NCI-H774 (cell line): ENCODE results near the gene PLAU.
A peak's percentile ranks its signal among the peaks of the same experiment; 100 is the strongest.

Source experiments
- DNase-seq: peaks from one replicate; lab custom pipeline; 2025; lab: John Stamatoyannopoulos, UW

The PLAU gene

DNA sequence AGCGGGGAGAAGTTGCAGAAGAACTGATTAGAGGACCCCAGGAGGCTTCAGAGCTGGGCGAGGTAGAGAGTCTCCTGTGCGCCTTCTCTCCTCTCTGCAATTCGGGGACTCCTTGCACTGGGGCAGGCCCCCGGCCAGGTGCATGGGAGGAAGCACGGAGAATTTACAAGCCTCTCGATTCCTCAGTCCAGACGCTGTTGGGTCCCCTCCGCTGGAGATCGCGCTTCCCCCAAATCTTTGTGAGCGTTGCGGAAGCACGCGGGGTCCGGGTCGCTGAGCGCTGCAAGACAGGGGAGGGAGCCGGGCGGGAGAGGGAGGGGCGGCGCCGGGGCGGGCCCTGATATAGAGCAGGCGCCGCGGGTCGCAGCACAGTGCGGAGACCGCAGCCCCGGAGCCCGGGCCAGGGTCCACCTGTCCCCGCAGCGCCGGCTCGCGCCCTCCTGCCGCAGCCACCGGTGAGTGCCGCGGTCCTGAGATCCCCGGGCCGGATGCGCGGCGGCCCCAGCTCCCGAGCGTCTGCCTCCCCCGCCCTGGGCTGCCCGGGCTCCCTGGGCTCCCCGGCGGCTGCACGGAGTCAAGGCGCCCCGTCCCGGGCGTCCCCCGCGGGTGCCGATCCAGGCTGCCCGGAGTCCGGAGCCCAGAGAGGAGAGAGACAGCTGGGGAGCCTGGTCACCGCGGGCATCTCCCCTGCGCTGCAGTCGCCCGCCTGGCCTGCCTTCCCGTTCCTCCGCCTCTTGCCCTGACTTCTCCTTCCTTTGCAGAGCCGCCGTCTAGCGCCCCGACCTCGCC lies at the start of gene PLAU:
TSS of gene PLAU (plus strand) at position 369 of the 789 bp plus-strand sequence. CDS start 424 bp downstream, outside the sequence.
- DNase-seq, result no peak

GRCh38 chr10:73862011-73862410 lies 48.9 kb upstream of the PLAU start:
- DNase-seq, result no peak

DNA sequence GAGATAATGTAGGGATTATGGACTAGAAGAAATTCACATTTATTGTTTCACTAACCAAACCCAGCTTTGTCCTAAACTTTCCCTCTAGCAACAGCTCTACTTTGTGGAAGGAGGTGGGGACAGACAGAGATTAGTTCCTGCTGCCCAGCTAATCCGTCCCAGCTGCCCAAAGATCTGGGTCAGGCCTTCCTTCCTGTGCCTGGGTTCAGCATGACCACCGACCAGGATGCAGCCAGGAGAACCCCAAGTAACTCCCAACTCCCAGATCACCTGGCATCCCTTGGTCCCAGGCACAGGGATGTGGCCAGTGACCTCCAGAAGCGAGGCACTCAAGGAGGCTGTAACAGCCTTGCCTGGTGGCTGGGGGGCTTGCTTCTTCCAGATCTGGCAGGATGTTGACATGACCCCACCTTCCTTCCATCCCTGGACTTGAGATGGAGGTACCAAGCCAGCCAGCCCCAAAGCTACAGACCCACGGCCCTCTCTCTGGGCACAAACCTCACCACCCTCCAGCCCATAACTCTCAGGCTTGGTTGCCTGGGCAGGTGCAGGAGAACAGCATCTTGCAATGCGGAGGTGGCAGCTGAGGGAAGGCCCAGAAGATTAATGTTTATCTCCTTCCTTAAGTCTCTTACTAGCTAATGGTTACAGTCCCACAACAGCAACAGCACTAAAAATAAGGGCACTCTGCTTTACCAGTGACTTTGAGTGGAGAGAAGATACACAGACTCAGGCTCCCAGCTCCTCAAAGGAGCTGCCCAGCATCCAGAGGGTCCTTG lies 47.7 kb upstream of the PLAU start:
- DNase-seq, result no peak

DNA sequence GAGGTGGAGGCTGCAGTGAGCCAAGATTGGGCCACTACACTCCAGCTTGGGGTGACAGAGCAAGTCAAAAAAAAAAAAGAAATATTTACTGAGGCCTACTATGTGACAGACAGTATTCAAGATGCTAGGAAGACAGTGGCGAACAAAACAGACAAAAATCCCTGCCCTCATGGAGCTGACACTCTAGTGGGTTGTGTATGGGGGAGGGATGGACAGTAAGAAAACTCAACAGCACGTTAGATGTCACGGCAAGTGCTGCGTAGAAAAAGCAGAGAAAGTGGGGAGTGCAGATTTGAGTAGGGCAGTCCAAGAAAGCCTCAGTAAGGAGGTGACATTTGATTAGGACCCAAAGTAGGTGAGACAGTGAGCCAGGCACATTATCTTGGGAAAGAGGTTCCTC lies 46.7 kb upstream of the PLAU start:
- DNase-seq, result no peak

- no peak for DNase-seq
Observed at GRCh38 chr10:73865107-73865458, 45.8 kb upstream of the PLAU start.

DNA sequence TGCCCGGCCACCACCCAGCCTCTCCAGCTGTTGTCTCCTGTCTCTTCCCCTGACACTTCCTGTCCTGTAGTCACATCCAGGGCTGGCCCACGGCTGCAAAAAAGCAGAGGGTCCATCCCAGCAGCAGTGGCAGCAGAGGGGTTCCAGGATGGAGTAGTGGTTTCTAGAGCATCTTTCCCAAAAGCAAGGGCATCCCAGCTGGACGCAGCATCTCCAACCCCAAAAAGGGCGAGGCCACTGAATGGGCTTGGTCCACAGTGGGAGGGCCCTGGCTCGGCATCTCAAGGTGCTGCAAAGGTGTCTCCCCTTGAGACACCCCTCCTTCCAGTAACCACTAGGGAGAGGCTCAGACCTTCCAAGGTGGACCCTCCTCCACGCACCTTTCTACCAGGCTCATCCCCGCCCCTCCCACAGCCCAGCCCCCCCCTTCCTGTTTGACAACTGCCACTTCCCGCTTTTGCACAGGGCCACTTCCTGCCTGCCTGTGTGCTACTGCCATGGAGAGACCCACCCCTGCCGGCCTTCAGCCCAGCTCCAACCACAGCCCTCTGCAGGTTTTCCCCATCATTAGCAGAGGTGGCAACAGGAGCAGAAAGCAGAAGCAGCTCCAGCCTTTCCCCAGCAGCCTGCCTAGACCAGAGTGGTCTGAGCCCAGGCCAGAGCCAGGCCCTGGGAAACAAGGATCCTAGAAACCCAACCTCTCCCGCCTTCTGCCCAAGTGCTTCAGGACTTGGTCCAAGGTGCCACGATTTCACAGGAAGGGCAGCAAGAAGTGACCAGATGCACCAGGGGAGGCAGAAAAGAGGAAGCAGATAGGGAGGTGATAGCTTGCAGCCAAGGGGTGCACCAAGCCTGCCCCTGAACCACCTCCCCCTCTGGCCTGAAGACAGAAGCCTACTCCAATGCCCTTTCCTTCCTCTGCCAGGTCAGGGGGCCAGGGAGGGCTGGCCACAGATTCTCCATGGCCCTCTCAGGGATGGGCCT lies 45.2 kb upstream of the PLAU start:
- DNase-seq, result no peak

DNA sequence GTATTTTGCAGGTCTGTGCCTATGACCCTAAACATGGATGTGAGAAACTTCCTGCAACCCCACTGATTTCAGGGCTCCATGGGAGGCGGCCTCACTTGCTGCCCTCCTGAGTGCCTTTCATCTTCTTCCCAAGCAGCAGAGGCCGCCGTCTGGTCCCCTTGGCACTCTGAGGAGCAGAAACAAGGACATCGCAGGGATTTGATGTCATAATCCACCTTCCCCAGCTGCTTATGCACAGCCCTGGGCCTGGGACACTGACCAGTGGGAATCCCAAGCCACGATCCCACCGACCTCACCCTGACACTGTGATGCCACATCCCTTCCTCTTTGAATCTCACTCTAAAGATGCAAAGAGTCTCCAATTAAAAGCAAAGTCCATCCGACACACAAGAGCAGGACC lies 44.3 kb upstream of the PLAU start:
- no peak for DNase-seq

GRCh38 chr10:73867126-73867807 lies 43.7 kb upstream of the PLAU start:
- DNase-seq, result no peak

- no peak for DNase-seq
Observed at GRCh38 chr10:73867871-73868631, 42.9 kb upstream of the PLAU start.

DNA sequence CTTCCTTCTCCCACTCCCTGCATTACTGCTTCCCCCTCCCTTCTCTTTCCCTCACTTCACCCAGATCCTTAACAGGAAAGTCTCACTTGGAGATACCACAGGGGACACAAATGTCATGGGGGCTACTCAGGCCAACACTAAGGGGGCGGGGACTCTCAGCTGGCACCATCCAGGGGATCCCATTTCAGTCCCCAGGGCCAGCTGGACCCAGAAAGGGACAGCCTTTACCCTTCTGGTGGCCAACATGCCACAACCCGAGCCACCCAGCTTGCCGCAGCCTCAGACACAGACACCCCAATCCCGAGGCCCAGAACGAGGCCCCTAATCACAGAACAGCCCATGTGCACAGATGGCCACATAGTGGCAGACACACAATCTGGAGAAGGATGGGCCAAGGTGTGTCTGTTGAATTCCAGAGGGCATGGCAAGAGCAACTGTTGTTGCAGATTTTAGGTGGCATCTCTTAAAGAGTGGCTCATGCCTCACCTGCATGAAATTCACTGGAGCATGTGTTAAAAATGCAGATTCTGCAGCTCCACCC lies 42.2 kb upstream of the PLAU start:
- DNase-seq, result no peak

DNA sequence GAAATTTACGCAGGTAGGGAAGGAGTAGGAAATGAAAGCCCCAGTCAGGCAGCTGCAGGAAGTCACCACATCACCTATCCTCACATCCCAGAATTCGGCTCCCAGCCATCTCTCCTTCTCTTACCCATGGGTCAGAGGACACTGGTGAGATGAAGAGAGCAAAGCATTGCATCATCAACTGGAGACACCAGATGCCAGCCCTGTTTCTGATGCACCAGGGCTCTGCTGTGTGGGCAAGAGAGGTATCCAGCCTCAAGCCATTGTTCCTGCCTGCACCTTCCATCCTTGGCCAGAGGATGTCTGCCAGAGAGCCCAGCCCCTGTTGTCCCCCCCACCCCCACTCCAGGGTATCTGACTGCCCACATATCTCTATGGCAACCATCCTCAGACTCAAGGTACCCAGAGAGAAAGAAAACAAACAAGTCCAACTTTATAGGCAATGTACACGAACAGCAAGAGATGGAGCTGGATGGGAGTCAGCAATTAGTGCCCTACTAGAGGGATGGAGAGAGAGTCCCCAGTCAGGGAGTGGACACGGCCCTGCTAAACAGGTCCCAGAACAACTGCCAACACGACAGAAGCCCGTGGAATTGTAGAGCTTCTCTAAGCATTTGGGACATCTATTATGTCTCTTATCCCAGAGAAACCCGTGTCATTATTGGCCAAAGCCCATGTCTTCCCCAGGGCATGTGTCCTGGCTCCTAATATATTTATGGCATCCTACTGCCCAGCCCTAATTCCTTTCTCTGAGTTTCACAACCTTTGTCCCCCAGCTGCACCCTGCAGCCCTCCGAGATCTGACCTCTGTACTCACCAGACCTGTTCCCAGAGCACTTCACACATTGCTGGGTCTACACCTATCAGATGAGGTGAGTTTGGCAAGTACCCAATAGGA lies 39.4 kb upstream of the PLAU start:
- no peak for DNase-seq

- DNase-seq, result no peak
Observed at GRCh38 chr10:73872190-73872710, 38.7 kb upstream of the PLAU start.

- DNase-seq, result no peak
Observed at GRCh38 chr10:73873142-73873837, 37.6 kb upstream of the PLAU start.

DNA sequence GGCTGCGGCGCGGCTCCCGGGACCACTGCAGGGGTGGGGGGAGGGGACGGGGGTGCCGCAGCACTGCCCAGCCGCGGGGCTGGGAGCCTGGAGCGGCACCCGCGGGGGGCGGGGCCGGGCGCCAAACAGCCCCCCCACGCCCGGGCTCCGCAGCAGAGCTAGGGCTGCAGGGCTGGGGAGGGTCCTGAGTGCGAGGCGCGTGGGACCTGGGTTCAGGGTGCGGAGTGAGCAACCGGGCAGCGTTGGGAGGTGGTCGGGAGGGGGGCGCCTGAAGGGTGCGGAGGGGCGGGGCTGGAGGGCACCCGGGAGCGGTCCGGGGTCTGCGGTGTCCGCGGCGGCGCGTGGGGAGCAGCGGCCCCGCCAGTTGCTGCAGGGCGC lies 37.1 kb upstream of the PLAU start:
- DNase-seq, result peak; percentile 11

GRCh38 chr10:73874267-73875138 lies 36.4 kb upstream of the PLAU start, which contains the start of gene CAMK2G:
TSS of gene CAMK2G (minus strand) at chr10:73874555. CDS start at chr10:73874461, 94 bp downstream.
- peak; percentile 72 for DNase-seq

DNA sequence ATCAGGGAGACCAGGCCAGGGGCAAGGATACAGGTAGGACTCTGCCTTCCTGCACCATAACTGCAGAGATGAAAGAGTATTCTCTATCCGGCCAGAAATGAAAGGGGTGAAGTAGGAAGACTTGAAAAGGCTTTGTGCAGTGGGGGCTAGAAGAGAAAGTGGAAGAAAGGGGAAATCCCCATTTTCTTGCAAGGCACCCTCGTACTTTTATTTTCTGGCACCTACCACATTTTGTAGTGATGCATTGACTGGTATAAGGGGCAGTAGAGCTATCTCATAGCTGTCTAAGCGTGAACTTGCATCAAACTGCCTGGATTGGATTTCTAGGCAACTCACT lies 35.8 kb upstream of the PLAU start:
- DNase-seq, result no peak

DNA sequence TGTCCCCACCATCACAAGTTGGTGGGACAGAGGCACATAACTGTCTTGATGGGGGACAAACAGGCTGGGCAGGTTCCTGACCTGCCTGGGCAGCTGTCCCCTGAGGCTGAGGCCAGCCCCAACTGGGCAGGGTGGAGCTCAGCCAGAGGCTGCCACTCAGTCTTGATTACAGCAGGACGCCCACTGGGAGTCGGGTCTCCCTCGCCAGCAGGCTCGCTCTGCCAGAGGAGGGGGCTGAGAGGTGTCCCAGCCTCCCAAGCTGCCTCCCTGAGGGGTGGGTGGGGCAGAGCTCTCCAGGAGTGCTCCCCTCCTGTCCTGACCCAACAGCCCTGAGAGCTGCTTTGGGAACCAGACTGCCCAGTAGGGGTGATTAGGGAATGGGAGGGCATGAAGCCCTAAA lies 34.8 kb upstream of the PLAU start:
- DNase-seq, result no peak

DNA sequence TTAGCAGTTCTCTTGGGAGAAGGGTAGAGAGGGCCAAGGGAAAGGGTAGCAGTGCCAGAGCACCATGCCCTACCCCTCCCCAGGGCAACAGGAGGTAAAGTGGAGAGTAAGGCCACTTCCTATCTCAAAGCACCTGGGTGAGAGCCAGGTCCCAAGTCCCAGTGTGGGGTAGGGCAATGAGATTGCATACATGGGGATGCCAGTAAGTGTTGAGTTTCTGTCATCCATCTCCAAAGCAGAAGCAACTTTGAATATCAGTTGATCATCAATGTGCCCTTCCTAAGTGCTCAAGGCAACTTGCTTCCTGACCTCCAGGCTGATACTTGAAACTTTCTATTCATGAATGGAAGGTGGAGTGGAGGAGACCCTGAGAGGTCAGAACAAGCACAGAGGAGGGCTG lies 34.4 kb upstream of the PLAU start:
- no peak for DNase-seq
